B cell (primary cell): Measurements from ENCODE around the gene AGXT2.

Source experiments
- EZH2 ChIP-seq: IDR thresholded peaks from 2 replicates; pipeline ENCODE4 v1.6.1; 2012; ENCODE audit warnings: borderline replicate concordance, low read depth, mild to moderate bottlenecking, moderate library complexity, low read length; ENCODE audit not compliant: insufficient read depth, poor library complexity, severe bottlenecking
- TF ChIP-seq, protein P1 (sequence below): fragments of 200-600 bp; IDR thresholded peaks from one replicate; pipeline ENCODE4 v1.8.0; 2022; ENCODE audit warnings: antibody characterized with exemption, mild to moderate bottlenecking

DNA sequence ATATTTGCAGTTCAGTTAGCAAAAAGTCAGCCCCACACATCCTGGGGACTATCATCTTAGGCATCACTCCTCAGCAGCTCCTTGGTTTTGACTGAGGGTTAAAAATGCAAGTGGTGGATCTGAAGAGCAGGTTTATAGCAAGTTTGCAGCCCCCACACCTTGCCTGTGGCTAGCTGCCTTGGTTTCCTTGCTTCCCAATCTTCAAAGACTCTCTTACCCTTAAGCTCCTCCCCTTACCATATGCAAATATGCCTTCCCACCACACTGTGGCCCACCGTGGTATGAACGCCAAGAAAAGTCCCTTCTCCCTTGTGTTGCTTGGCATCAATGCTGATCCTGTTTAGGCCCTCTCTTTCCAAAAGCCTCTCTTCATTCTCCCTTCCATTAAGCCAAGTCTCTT is 45.0 kb upstream of the AGXT2 start:
- TF ChIP-seq, protein P1, sequence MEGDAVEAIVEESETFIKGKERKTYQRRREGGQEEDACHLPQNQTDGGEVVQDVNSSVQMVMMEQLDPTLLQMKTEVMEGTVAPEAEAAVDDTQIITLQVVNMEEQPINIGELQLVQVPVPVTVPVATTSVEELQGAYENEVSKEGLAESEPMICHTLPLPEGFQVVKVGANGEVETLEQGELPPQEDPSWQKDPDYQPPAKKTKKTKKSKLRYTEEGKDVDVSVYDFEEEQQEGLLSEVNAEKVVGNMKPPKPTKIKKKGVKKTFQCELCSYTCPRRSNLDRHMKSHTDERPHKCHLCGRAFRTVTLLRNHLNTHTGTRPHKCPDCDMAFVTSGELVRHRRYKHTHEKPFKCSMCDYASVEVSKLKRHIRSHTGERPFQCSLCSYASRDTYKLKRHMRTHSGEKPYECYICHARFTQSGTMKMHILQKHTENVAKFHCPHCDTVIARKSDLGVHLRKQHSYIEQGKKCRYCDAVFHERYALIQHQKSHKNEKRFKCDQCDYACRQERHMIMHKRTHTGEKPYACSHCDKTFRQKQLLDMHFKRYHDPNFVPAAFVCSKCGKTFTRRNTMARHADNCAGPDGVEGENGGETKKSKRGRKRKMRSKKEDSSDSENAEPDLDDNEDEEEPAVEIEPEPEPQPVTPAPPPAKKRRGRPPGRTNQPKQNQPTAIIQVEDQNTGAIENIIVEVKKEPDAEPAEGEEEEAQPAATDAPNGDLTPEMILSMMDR, result no peak
- no peak for TF ChIP-seq EZH2
